ENCODE measurements around the gene KCTD7.

KCTD7 gene

GRCh38 chr7:66655113-66655806, 26.6 kb downstream of the KCTD7 start:
- H3K27ac ChIP-seq = peak overlapping the region; percentile 96
- TF ChIP-seq, protein P1, sequence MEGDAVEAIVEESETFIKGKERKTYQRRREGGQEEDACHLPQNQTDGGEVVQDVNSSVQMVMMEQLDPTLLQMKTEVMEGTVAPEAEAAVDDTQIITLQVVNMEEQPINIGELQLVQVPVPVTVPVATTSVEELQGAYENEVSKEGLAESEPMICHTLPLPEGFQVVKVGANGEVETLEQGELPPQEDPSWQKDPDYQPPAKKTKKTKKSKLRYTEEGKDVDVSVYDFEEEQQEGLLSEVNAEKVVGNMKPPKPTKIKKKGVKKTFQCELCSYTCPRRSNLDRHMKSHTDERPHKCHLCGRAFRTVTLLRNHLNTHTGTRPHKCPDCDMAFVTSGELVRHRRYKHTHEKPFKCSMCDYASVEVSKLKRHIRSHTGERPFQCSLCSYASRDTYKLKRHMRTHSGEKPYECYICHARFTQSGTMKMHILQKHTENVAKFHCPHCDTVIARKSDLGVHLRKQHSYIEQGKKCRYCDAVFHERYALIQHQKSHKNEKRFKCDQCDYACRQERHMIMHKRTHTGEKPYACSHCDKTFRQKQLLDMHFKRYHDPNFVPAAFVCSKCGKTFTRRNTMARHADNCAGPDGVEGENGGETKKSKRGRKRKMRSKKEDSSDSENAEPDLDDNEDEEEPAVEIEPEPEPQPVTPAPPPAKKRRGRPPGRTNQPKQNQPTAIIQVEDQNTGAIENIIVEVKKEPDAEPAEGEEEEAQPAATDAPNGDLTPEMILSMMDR (conservative IDR thresholded peaks at IDR 0.05) = peak; percentile 14; the same call in 1 of the 2 replicates

GRCh38 chr7:66655826-66656485, 27.3 kb downstream of the KCTD7 start:
- peak overlapping the region; percentile 96 for H3K27ac ChIP-seq

DNA sequence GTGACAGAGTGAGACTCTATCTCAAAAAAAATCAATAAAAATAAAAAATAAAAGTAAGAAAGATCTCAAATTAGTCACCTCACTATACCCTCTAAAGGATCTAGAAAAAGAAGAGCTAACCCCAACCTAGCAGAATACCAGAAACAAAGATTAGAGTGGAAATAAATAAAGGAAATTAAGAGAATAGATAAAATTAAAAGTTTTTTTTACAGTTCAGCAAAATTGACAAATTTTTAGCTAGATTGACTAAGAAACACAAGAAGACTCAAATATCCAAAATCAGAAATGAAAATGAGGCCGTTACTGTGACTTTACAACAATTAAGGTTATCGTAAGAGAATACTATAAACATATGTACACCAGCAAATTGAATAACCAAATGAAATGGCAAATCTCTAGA, 29.1 kb downstream of the KCTD7 start:
- no peak overlapping the region for H3K27ac ChIP-seq
- TF ChIP-seq, protein P1 (conservative IDR thresholded peaks at IDR 0.05) = no peak

- H3K27ac ChIP-seq = no peak overlapping the region
- TF ChIP-seq, protein P1 (conservative IDR thresholded peaks at IDR 0.05) = no peak
Observed at GRCh38 chr7:66662646-66663264, 34.1 kb downstream of the KCTD7 start.

- no peak overlapping the region for H3K27ac ChIP-seq
- TF ChIP-seq, protein P1 (conservative IDR thresholded peaks at IDR 0.05) = no peak
Observed at GRCh38 chr7:66664590-66665293, 36.1 kb downstream of the KCTD7 start.

DNA sequence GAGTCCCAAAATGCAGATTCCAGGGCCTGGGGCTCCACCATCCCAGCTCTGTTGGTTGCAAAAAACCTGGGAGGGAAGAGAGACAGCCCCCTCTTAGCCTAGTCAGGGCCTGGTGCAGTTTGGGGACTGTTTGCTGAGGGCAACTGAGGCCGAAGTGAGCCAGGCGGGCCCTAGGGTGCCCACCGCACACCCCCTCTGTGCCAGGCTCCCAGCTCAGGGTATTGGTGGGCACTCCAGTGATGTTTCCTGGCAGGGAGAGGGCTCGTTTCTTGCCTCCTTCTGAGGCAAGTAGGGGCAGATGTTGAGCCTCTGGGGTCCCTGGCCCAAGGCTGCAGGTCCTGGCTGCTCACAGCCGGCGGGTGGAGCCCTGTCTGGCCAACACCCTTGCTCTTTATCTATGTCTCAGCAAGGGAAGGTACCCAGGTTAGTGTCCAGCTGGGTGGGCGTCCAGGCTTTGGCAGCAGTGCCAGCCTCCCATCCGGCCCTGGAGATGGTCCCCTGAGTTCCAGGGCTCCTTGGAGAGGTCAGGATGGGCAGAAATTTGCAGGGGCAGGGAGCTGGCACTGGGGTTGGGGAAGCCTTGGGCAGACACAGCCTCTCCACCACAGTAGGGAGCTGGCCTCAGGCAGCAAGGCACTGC, 37.8 kb downstream of the KCTD7 start:
- TF ChIP-seq, protein P1 (conservative IDR thresholded peaks at IDR 0.05) = no peak
- no peak overlapping the region for H3K27ac ChIP-seq

- TF ChIP-seq, protein P1 (conservative IDR thresholded peaks at IDR 0.05) = no peak
- H3K27ac ChIP-seq = no peak overlapping the region
Observed at GRCh38 chr7:66667023-66667728, 38.5 kb downstream of the KCTD7 start.
